SK-N-SH (cell line): Measurements from ENCODE around the gene RNU4-1. TPM values are rescaled to one million over a fixed set of nuclear protein-coding genes. Genes with fewer than 3 reads are reported as not detected.

Experiments used
- CTCF ChIA-PET: fragments of 300-600, 350-600 bp; formaldehyde crosslinking; extraction: SDS; loops from one replicate; lab custom pipeline; 2021; lab: Yijun Ruan, JAX
- POLR2A ChIA-PET: fragments of 350-600 bp; sonication (Branson Sonifier 250); formaldehyde crosslinking; extraction: SDS; loops from one replicate; lab custom pipeline; 2020; ENCODE audit warnings: antibody characterized with exemption, inconsistent platforms; lab: Yijun Ruan, JAX
- DNase-seq: peaks from one replicate; pipeline ENCODE4 v3.0.0; 2012
- H2AFZ ChIP-seq: fragments of 200-600 bp; sonication (generic); 2 replicates; pipeline ENCODE4 v1.8.1; 2016; ENCODE audit warnings: antibody characterized with exemption, mild to moderate bottlenecking, low read depth
- H3F3A ChIP-seq: fragments of 200-600 bp; sonication (generic); replicated peaks from 2 replicates; pipeline ENCODE3; 2016; ENCODE audit warnings: antibody characterized with exemption, mild to moderate bottlenecking; ENCODE audit not compliant: insufficient read depth
- H3K27ac ChIP-seq, 2 experiments: fragments of 200-500 bp in 1 of 2; fragments of 200-600 bp in 1 of 2; sonication (Bioruptor generic) in 1 of 2; sonication (generic), shearing (Covaris generic) in 1 of 2; 2 replicates each; pipeline versions ENCODE4 v1.5.1 to v1.6.1; 2014 to 2016; ENCODE audit warnings: low read depth in 2 of 2, inconsistent platforms in 1 of 2, low read length in 1 of 2, mild to moderate bottlenecking in 1 of 2, mixed read lengths in 1 of 2
- H3K27me3 ChIP-seq: fragments of 200-600 bp; sonication (generic), shearing (Covaris generic); 2 replicates; pipeline ENCODE4 v1.6.1; 2016; ENCODE audit warnings: mixed run types; ENCODE audit not compliant: insufficient read depth
- H3K36me3 ChIP-seq, 2 experiments: fragments of 200-500 bp in 1 of 2; fragments of 200-600 bp in 1 of 2; sonication (Bioruptor generic) in 1 of 2; sonication (generic) in 1 of 2; replicated peaks in 1 of 2; 2 replicates each; pipeline versions ENCODE3 to v1.5.1; 2014 to 2016; ENCODE audit warnings: low read length in 1 of 2, mild to moderate bottlenecking in 1 of 2; ENCODE audit not compliant: insufficient read depth in 2 of 2, control insufficient read depth in 1 of 2
- H3K4me1 ChIP-seq, 2 experiments: fragments of 200-500 bp in 1 of 2; fragments of 200-600 bp in 1 of 2; sonication (Bioruptor generic) in 1 of 2; sonication (generic), shearing (Covaris generic) in 1 of 2; 2 replicates each; pipeline versions ENCODE4 v1.5.1 to v1.6.1; 2014 to 2016; ENCODE audit warnings: low read depth in 1 of 2, low read length in 1 of 2, mixed run types in 1 of 2; ENCODE audit not compliant: insufficient read depth in 2 of 2, control insufficient read depth in 1 of 2
- H3K4me2 ChIP-seq: fragments of 200-600 bp; sonication (generic), shearing (Covaris generic); 2 replicates; pipeline ENCODE4 v1.6.1; 2017; ENCODE audit warnings: mixed run types
- H3K4me3 ChIP-seq, 2 experiments: fragments of 200-500 bp in 1 of 2; fragments of 200-600 bp in 1 of 2; sonication (Bioruptor generic) in 1 of 2; sonication (generic), shearing (Covaris generic) in 1 of 2; 2 replicates each; pipeline versions ENCODE4 v1.5.1 to v1.8.1; 2014 to 2016; ENCODE audit warnings: low read depth in 2 of 2, inconsistent platforms in 1 of 2, low read length in 1 of 2, mild to moderate bottlenecking in 1 of 2, mixed read lengths in 1 of 2, moderate library complexity in 1 of 2
- H3K79me2 ChIP-seq: fragments of 200-600 bp; sonication (generic); 2 replicates; pipeline ENCODE4 v1.8.1; 2017; ENCODE audit warnings: mild to moderate bottlenecking; ENCODE audit not compliant: insufficient read depth
- H3K9ac ChIP-seq: fragments of 200-600 bp; sonication (generic); 2 replicates; pipeline ENCODE4 v1.6.1; 2017; ENCODE audit warnings: mixed run types
- H3K9me2 ChIP-seq: fragments of 200-600 bp; sonication (generic); 2 replicates; pipeline ENCODE4 v1.6.1; 2017; ENCODE audit warnings: mixed run types
- H3K9me3 ChIP-seq: fragments of 200-600 bp; sonication (generic); 2 replicates; pipeline ENCODE4 v1.6.1; 2017; ENCODE audit warnings: mixed run types, mild to moderate bottlenecking, moderate library complexity
- H4K20me1 ChIP-seq: fragments of 200-600 bp; sonication (generic); 2 replicates; pipeline ENCODE4 v1.6.1; 2017; ENCODE audit warnings: mild to moderate bottlenecking, mixed run types; ENCODE audit not compliant: insufficient read depth
- ELF1 ChIP-seq: IDR thresholded peaks from 2 replicates; pipeline ENCODE4 v1.4.0; 2012
- EP300 ChIP-seq, 2 experiments: IDR thresholded peaks; 2 replicates each; pipeline versions ENCODE4 v1.4.0 to v1.6.1; 2012; ENCODE audit warnings: borderline replicate concordance in 1 of 2, low read depth in 1 of 2, low read length in 1 of 2
- FOXM1 ChIP-seq: IDR thresholded peaks from 2 replicates; pipeline ENCODE4 v1.4.0; 2012; ENCODE audit warnings: low read depth, mild to moderate bottlenecking
- MXI1 ChIP-seq: IDR thresholded peaks from 2 replicates; pipeline ENCODE4 v1.6.1; 2012; ENCODE audit warnings: mild to moderate bottlenecking, low read depth, low read length, improper control_type of control experiment
- RAD21 ChIP-seq: IDR thresholded peaks from 2 replicates; pipeline ENCODE4 v1.6.1; 2012; ENCODE audit warnings: mild to moderate bottlenecking, low read length
- RCOR1 ChIP-seq: fragments of 150-350 bp; IDR thresholded peaks from 2 replicates; pipeline ENCODE4 v1.6.1; 2017; ENCODE audit warnings: antibody characterized with exemption, low read length
- RFX5 ChIP-seq: IDR thresholded peaks from 2 replicates; pipeline ENCODE4 v1.6.1; 2012; ENCODE audit warnings: mild to moderate bottlenecking, improper control_type of control experiment, low read length
- TEAD4 ChIP-seq: IDR thresholded peaks from 2 replicates; pipeline ENCODE4 v1.4.0; 2012; ENCODE audit warnings: mild to moderate bottlenecking, borderline replicate concordance; ENCODE audit not compliant: insufficient read depth
- YY1 ChIP-seq: IDR thresholded peaks from 2 replicates; pipeline ENCODE4 v1.4.0; 2012; ENCODE audit warnings: low read depth, mild to moderate bottlenecking
- WGBS: methylation state at CpG from one replicate; pipeline ENCODE4 v1.1.6; 2017; ENCODE audit warnings: low lambda C conversion rate; 5-methylcytosine and 5-hydroxymethylcytosine counted together
- polyA plus RNA-seq, 3 experiments: library from polyadenylated mRNA; depleted of rRNA; stranded (reverse); fragments of >200 nt; gene quantifications; 2 replicates each; pipeline ENCODE4 v1.2.3, GENCODE V29; 2012
- TF ChIP-seq, protein P1 (sequence below): fragments of 200-600 bp; sonication (generic); IDR thresholded peaks from 2 replicates; pipeline ENCODE4 v1.6.1; 2017; ENCODE audit warnings: antibody characterized with exemption, mild to moderate bottlenecking, moderate library complexity
- TF ChIP-seq, protein P2 (sequence below): IDR thresholded peaks from 2 replicates; pipeline ENCODE4 v1.6.1; 2012; ENCODE audit warnings: mild to moderate bottlenecking, low read depth, low read length, moderate library complexity
- TF ChIP-seq, protein P3 (sequence below): IDR thresholded peaks from 2 replicates; pipeline ENCODE4 v1.4.0; 2012; ENCODE audit warnings: low read depth, borderline replicate concordance
- TF ChIP-seq, protein P4 (sequence below): IDR thresholded peaks from 2 replicates; pipeline ENCODE4 v1.4.0; 2012; ENCODE audit warnings: low read depth, borderline replicate concordance

RNU4-1 gene
- polyA plus RNA-seq, 1 of the 3 experiments (the other 2 are of a cell fraction) = not detected

DNA sequence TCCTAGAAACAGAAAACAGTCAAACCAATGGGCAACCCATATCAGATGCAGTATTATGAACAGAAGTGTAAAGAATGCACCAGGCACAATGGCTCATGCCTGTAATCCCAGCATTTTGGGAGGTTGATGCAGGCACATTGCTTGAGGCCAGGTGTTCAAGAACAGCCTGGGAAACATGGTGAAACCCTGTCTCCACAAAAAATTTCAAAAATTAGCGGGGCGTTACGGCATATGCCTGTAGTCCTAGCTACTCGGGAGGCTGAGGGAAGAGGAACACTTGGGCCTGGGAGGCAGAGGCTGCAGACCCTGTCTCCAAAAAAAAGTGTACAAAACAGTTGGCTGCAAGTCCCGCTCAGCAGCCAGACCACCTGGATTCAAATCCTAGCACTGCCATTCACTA, 32.4 kb downstream of the RNU4-1 start:
- DNase-seq = no peak
- H3F3A ChIP-seq = peaks cover 40% of the 10 kb centered on the region
- H3K27ac ChIP-seq = peak overlapping the region in 1 of 2 experiments; percentile 13; a peak in 1 of 4 replicates
- H3K4me3 ChIP-seq = no peak overlapping the region
- H2AFZ ChIP-seq = no peak overlapping the region
- no peaks in the 10 kb centered on the region for H3K9me2 ChIP-seq
- H3K27me3 ChIP-seq = no peaks in the 10 kb centered on the region
- ChIA-PET POLR2A (interaction anchor here (1.7 kb wide), 1 partner anchor 30 kb away, joined by 8 read pairs; no protein-coding TSS in a partner anchor), CTCF (interaction anchor here (1.0 to 21.5 kb wide), 3 partner anchors 13 to 36 kb away, joined by 3 to 618 read pairs (median 122); no protein-coding TSS in a partner anchor)
- no peak overlapping the region for H3K9ac ChIP-seq
- no peaks in the 10 kb centered on the region for H3K9me3 ChIP-seq
- H3K36me3 ChIP-seq = peaks cover 2 to 7% of the 10 kb centered on the region in 2 experiments
- 97% methylated on average over 5 of the region's 5 CpGs for WGBS
- TF ChIP-seq MXI1 (no peak), RCOR1 (no peak), ELF1 (no peak), YY1 (no peak), FOXM1 (no peak), TEAD4 (no peak), EP300 (IDR thresholded peaks at IDR 0.05; ENCODE audit: borderline replicate concordance in 1 of 2, low read depth in 1 of 2, low read length in 1 of 2) (no peak), RFX5 (no peak), RAD21 (no peak)
- TF ChIP-seq, protein P1, sequence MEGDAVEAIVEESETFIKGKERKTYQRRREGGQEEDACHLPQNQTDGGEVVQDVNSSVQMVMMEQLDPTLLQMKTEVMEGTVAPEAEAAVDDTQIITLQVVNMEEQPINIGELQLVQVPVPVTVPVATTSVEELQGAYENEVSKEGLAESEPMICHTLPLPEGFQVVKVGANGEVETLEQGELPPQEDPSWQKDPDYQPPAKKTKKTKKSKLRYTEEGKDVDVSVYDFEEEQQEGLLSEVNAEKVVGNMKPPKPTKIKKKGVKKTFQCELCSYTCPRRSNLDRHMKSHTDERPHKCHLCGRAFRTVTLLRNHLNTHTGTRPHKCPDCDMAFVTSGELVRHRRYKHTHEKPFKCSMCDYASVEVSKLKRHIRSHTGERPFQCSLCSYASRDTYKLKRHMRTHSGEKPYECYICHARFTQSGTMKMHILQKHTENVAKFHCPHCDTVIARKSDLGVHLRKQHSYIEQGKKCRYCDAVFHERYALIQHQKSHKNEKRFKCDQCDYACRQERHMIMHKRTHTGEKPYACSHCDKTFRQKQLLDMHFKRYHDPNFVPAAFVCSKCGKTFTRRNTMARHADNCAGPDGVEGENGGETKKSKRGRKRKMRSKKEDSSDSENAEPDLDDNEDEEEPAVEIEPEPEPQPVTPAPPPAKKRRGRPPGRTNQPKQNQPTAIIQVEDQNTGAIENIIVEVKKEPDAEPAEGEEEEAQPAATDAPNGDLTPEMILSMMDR = no peak
- TF ChIP-seq, protein P2, sequence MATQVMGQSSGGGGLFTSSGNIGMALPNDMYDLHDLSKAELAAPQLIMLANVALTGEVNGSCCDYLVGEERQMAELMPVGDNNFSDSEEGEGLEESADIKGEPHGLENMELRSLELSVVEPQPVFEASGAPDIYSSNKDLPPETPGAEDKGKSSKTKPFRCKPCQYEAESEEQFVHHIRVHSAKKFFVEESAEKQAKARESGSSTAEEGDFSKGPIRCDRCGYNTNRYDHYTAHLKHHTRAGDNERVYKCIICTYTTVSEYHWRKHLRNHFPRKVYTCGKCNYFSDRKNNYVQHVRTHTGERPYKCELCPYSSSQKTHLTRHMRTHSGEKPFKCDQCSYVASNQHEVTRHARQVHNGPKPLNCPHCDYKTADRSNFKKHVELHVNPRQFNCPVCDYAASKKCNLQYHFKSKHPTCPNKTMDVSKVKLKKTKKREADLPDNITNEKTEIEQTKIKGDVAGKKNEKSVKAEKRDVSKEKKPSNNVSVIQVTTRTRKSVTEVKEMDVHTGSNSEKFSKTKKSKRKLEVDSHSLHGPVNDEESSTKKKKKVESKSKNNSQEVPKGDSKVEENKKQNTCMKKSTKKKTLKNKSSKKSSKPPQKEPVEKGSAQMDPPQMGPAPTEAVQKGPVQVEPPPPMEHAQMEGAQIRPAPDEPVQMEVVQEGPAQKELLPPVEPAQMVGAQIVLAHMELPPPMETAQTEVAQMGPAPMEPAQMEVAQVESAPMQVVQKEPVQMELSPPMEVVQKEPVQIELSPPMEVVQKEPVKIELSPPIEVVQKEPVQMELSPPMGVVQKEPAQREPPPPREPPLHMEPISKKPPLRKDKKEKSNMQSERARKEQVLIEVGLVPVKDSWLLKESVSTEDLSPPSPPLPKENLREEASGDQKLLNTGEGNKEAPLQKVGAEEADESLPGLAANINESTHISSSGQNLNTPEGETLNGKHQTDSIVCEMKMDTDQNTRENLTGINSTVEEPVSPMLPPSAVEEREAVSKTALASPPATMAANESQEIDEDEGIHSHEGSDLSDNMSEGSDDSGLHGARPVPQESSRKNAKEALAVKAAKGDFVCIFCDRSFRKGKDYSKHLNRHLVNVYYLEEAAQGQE = no peak
- TF ChIP-seq, protein P3, sequence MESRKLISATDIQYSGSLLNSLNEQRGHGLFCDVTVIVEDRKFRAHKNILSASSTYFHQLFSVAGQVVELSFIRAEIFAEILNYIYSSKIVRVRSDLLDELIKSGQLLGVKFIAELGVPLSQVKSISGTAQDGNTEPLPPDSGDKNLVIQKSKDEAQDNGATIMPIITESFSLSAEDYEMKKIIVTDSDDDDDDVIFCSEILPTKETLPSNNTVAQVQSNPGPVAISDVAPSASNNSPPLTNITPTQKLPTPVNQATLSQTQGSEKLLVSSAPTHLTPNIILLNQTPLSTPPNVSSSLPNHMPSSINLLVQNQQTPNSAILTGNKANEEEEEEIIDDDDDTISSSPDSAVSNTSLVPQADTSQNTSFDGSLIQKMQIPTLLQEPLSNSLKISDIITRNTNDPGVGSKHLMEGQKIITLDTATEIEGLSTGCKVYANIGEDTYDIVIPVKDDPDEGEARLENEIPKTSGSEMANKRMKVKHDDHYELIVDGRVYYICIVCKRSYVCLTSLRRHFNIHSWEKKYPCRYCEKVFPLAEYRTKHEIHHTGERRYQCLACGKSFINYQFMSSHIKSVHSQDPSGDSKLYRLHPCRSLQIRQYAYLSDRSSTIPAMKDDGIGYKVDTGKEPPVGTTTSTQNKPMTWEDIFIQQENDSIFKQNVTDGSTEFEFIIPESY = no peak
- TF ChIP-seq, protein P4, sequence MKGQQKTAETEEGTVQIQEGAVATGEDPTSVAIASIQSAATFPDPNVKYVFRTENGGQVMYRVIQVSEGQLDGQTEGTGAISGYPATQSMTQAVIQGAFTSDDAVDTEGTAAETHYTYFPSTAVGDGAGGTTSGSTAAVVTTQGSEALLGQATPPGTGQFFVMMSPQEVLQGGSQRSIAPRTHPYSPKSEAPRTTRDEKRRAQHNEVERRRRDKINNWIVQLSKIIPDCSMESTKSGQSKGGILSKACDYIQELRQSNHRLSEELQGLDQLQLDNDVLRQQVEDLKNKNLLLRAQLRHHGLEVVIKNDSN = no peak
- peaks cover 81% of the 10 kb centered on the region for H4K20me1 ChIP-seq
- H3K79me2 ChIP-seq = peaks cover 96% of the 10 kb centered on the region
- no peak overlapping the region for H3K4me2 ChIP-seq
- H3K4me1 ChIP-seq = peaks cover 28 to 55% of the 10 kb centered on the region in 2 experiments; a peak in 3 of 4 replicates
